GM18951 (cell line): ENCODE results near the gene TSC2.

Experiments
- POLR2A ChIP-seq: IDR thresholded peaks from 4 replicates; pipeline ENCODE4 v1.6.1; 2011; ENCODE audit warnings: mild to moderate bottlenecking; ENCODE audit not compliant: insufficient read length, insufficient read depth; ENCODE audit errors: extremely low read depth
- in situ Hi-C: fragments of 300-500 bp; cut with MboI; formaldehyde crosslinking; loops from one replicate; pipeline ENCODE4 v1.12.0; 2022; ENCODE audit warnings: low sequenced_read_pairs, mixed read lengths, inconsistent platforms; ENCODE audit not compliant: unreplicated experiment

TSC2 gene

DNA sequence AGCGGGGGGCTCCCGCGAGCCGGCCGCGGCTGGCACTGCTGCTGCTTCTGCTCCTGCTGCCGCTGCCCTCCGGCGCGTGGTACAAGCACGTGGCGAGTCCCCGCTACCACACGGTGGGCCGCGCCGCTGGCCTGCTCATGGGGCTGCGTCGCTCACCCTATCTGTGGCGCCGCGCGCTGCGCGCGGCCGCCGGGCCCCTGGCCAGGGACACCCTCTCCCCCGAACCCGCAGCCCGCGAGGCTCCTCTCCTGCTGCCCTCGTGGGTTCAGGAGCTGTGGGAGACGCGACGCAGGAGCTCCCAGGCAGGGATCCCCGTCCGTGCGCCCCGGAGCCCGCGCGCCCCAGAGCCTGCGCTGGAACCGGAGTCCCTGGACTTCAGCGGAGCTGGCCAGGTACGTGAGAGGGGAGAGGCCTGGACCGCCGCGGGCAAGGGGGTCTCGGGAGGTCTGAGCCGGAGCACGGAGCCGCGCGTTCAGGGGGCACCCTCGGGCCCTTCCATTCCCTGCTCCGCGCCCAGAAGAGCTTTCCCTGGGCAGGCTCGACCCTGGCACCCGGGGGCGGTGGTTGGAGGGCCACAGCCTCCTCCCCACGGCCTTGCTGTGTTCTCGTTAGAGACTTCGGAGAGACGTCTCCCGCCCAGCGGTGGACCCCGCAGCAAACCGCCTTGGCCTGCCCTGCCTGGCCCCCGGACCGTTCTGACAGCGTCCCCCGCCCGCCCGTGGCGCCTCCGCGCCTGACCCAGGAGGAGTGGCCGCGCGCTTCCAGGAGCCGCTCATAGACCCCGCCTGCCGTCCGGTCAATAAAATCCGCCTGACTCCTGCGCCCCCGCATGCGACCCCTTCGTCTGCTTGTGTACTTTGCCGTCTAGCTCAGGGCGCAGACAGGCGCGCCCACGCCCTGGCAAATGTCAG lies 27.6 kb upstream of the TSC2 start:
- in situ Hi-C loops, result loop anchor here (5.0 kb wide), 1 partner anchor 122 kb away; no protein-coding TSS in a partner anchor
- no peak for TF ChIP-seq POLR2A

DNA sequence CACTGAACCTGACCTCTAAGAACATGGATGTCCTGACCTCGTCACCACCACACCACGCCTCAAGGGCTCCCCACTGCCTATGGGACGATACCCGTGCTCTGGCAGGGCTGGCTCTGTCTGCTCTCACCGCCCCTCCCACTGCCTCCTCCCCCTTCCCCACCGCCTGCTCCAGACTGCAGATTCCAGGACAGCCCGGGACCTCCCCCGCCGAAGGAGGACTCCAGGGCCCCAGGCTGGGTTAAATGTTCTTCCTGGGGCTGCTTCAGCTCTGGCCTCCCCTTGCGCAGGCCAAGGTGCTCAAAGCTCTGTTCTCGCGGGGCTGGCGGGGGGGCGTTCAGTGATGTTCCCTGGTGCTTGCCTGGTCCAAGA lies 25.1 kb upstream of the TSC2 start:
- TF ChIP-seq POLR2A, result no peak
- in situ Hi-C loops, result loop anchor here (5.0 kb wide), 1 partner anchor 120 kb away; no protein-coding TSS in a partner anchor

DNA sequence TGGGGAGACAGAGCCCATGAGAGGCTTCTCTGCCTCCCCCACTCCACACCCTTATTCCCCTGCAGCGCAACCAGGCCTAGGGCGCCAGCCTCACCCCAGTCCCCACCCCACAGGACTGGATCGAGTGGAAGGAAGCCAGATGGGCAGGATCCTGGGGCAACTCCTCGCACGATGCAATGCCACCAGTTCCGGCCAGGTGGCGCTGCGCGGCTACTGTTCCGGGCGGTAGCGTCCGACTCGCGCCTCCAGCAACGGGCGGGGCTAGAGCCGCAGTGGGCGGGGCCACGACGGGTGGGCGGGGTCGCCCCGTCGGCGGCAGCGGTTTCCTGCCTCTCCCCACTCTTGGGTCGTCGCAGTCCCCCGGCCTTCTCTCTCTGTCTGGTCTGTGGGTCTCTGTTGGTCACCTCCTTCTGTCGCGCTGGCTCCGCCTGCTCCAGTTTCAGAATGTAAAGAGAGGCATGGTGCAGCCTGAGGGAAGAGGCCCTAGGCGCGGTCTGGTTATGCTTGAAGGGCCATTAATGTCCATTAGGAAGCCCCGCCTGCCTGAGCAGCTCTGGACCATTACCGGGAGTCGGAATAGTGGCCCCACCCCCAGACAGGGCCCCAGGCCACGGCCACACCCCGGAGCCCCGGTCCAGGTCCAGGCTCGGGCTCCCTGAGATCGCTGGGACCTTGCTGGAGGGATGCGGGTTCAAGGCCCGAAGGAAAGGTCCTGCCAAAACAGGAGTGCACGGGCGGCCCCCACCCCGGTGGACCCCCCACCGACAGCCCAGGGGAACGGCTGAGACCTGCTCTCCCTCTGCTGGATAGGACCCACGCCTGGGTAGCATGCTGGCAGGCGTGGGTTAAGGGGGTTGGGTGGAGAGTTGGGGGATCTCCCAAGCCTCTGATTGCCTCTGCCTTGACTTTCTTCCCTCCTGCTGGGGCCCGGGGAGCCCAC lies 24.4 kb upstream of the TSC2 start:
- peak; percentile 38 for TF ChIP-seq POLR2A
- in situ Hi-C loops, result loop anchor here (5.0 kb wide), 1 partner anchor 119 kb away; no protein-coding TSS in a partner anchor

GRCh38 chr16:2024032-2024420 lies 23.8 kb upstream of the TSC2 start:
- in situ Hi-C loops, result loop anchor here (5.0 kb wide), 1 partner anchor 118 kb away; no protein-coding TSS in a partner anchor
- TF ChIP-seq POLR2A, result no peak

GRCh38 chr16:2025251-2025650 lies 22.5 kb upstream of the TSC2 start:
- no peak for TF ChIP-seq POLR2A
- in situ Hi-C loops, result no loop called here

- in situ Hi-C loops, result no loop called here
- TF ChIP-seq POLR2A, result no peak
These were observed 21.8 kb upstream of the TSC2 start for GRCh38 chr16:2025878-2026460.

DNA sequence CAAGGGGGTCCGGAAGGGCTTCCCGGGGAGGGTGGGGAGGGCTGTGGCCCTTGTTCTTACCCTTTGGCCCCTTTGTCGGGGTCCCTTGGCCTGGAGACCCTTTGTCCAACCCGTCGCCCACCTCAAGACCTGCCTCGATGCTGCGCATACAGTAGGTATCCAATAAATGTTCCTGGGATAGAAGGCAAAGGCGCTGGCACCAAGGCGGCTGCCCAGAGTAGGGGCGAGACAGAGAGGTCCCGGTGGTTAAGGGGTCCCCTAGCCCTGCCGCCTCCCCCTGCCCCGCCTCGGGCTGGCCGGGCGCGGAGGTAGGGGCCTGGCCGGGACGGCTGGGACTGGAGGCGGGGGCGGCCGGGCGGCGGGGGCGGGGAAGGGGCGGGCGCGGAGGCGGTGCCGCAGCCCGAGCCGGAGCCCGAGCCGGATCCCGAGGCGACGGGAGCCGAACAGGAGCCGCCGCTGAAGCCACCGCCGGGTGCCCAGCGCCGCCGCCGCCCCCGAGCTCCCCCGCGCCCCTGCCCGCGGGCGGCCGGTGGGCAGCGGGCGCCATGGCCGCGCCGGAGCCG lies 21.2 kb upstream of the TSC2 start, which contains the start of gene NHERF2:
Gene NHERF2 (plus strand): TSS at position 442 of the 563 bp plus-strand sequence. CDS start 104 bp downstream, at position 546.
- no peak for TF ChIP-seq POLR2A
- in situ Hi-C loops, result no loop called here

GRCh38 chr16:2027024-2028010 lies 20.5 kb upstream of the TSC2 start:
- no peak for TF ChIP-seq POLR2A
- in situ Hi-C loops, result no loop called here

DNA sequence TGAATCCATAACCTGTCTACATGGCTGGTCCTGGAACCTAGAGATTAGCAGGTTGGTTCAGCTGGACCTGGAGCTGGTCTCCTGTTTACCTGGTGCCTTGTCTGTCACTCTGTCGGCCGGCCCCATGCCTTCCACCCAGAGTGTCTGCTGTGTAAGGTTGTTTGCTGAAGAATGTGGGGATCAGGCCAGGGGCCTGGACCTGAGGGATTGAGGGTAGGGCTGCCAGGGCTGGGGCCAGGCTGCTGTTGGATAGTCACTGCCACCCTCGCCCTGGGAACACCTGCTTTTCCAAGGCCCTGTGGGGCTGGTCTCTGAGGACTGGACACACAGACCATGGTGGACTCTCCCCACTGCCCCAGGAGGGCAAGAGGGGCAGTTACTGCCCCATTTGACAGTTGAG lies 19.6 kb upstream of the TSC2 start:
- TF ChIP-seq POLR2A, result no peak
- in situ Hi-C loops, result no loop called here

DNA sequence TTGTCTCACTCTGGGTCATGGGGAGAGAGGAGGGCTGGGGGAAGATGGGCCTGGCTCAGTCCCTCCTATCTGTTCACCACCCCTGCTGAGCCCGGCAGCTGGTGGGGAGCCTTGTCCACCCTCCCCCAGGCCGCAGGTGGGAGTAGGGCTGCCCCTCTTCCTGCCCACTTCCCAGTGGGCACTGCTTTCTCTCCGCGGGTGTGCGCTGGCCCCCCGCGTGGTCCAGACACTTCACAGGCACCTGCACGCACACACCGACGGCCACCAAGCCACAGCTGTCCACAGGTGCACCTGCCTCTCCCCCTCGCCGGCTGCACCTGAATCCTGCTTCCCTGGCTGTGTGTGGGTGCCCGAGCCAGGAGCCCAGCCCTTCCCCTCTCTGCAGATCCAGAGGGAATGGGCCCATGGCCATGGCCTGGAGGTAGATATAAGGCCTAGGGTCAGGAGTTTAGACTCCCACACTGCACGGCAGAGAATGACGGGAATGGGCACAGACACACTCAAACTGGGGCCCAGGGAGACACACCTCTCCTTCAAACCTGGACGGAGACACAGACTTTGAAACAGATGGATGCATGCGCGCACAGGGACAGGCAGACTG lies 19.1 kb upstream of the TSC2 start:
- no peak for TF ChIP-seq POLR2A
- in situ Hi-C loops, result no loop called here

DNA sequence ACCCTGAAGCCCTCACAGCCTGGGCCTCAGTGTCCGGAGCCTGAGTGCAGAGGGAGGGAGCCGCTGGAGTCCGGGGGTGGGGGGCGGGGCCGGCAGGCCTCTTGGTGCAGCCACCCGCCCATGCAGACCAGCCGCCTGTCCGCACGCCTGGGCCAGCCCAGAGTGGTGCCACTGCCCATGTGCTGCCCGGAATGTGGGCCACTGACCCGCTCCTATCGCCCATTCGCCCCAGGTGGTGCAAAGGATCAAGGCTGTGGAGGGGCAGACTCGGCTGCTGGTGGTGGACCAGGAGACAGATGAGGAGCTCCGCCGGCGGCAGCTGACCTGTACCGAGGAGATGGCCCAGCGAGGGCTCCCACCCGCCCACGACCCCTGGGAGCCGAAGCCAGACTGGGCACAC lies 18.4 kb upstream of the TSC2 start:
- no peak for TF ChIP-seq POLR2A
- in situ Hi-C loops, result no loop called here
